GM18505 (cell line): ENCODE measurements around the gene KIAA2012.

ENCODE experiments used
- ATAC-seq: cut with Tn5 transposase; IDR thresholded peaks from one replicate; pipeline ENCODE4 v1.9.1; 2021; ENCODE audit not compliant: unreplicated experiment
- POLR2A ChIP-seq: IDR thresholded peaks from 4 replicates; pipeline ENCODE4 v1.6.1; 2011; ENCODE audit warnings: borderline replicate concordance; ENCODE audit not compliant: insufficient read depth, insufficient read length; ENCODE audit errors: extremely low read depth

The KIAA2012 gene

GRCh38 chr2:202072737-202073401, at the start of gene KIAA2012:
KIAA2012 (plus strand) TSS chr2:202073255; CDS start chr2:202073628, 373 bp downstream.
- ATAC-seq: no peak
- no peak for TF ChIP-seq POLR2A

GRCh38 chr2:202023904-202024266, 49.2 kb upstream of the KIAA2012 start:
- TF ChIP-seq POLR2A: no peak

GRCh38 chr2:202024871-202025270, 48.2 kb upstream of the KIAA2012 start:
- no peak for ATAC-seq
- no peak for TF ChIP-seq POLR2A

More at GRCh38 chr2:202023904-202024266, 49.2 kb upstream of the KIAA2012 start:
- no peak for ATAC-seq

GRCh38 chr2:202025816-202026215, 47.2 kb upstream of the KIAA2012 start:
- no peak for TF ChIP-seq POLR2A
- ATAC-seq: no peak

GRCh38 chr2:202026507-202026906, 46.5 kb upstream of the KIAA2012 start:
- no peak for TF ChIP-seq POLR2A

GRCh38 chr2:202030691-202031090, 42.4 kb upstream of the KIAA2012 start:
- TF ChIP-seq POLR2A: no peak
- no peak for ATAC-seq

More at GRCh38 chr2:202026507-202026906, 46.5 kb upstream of the KIAA2012 start:
- no peak for ATAC-seq

GRCh38 chr2:202031246-202031951, 41.7 kb upstream of the KIAA2012 start:
- no peak for TF ChIP-seq POLR2A
- no peak for ATAC-seq

- no peak for TF ChIP-seq POLR2A
- no peak for ATAC-seq
Measured at GRCh38 chr2:202032846-202033316, 40.2 kb upstream of the KIAA2012 start.

GRCh38 chr2:202033317-202034248, 39.5 kb upstream of the KIAA2012 start, which contains the start of gene FZD7:
FZD7 (plus strand) TSS chr2:202033855; CDS start chr2:202034648, 793 bp downstream.
- ATAC-seq: peak; percentile 80
- peak; percentile 33 for TF ChIP-seq POLR2A

- ATAC-seq: peak; percentile 18
- TF ChIP-seq POLR2A: no peak
Measured at GRCh38 chr2:202034249-202035088, 38.6 kb upstream of the KIAA2012 start.

GRCh38 chr2:202035089-202035940, 37.7 kb upstream of the KIAA2012 start:
- no peak for TF ChIP-seq POLR2A
- no peak for ATAC-seq

GRCh38 chr2:202035941-202036372, 37.1 kb upstream of the KIAA2012 start:
- ATAC-seq: no peak
- TF ChIP-seq POLR2A: no peak

GRCh38 chr2:202036601-202037037, 36.4 kb upstream of the KIAA2012 start:
- no peak for ATAC-seq
- no peak for TF ChIP-seq POLR2A
